HEK293 (cell line): Measurements from ENCODE around the gene NOL9.
A peak's percentile ranks its signal among the peaks of the same experiment; 100 is the strongest.

ENCODE experiments used
- ATF2 ChIP-seq: fragments of 450-650 bp; formaldehyde crosslinking; IDR thresholded peaks from 2 replicates; pipeline ENCODE4 v1.5.1; 2016; ENCODE audit warnings: missing biosample characterization, missing genetic modification characterization, low read depth
- BCL11B ChIP-seq: fragments of 450-650 bp; formaldehyde crosslinking; IDR thresholded peaks from 2 replicates; pipeline ENCODE4 v1.5.1; 2016; ENCODE audit warnings: low read depth, missing biosample characterization, missing genetic modification characterization
- FEZF1 ChIP-seq: fragments of 450-650 bp; formaldehyde crosslinking; IDR thresholded peaks from 2 replicates; pipeline ENCODE4 v1.5.1; 2016; ENCODE audit warnings: missing biosample characterization, missing genetic modification characterization
- GLIS2 ChIP-seq: fragments of 450-650 bp; formaldehyde crosslinking; IDR thresholded peaks from 2 replicates; pipeline ENCODE4 v1.5.1; 2016; ENCODE audit warnings: missing biosample characterization, missing genetic modification characterization
- OSR2 ChIP-seq: fragments of 450-650 bp; formaldehyde crosslinking; IDR thresholded peaks from 2 replicates; pipeline ENCODE4 v1.5.1; 2016; ENCODE audit warnings: missing biosample characterization, missing genetic modification characterization
- OVOL3 ChIP-seq: fragments of 450-650 bp; formaldehyde crosslinking; IDR thresholded peaks from 2 replicates; pipeline ENCODE4 v1.5.1; 2016; ENCODE audit warnings: missing biosample characterization, missing genetic modification characterization
- PRDM2 ChIP-seq: fragments of 450-650 bp; formaldehyde crosslinking; IDR thresholded peaks from 2 replicates; pipeline ENCODE4 v1.5.1; 2016; ENCODE audit warnings: missing biosample characterization, missing genetic modification characterization, borderline replicate concordance
- REPIN1 ChIP-seq: fragments of 450-650 bp; formaldehyde crosslinking; IDR thresholded peaks from 2 replicates; pipeline ENCODE4 v1.5.1; 2017; ENCODE audit warnings: missing biosample characterization, missing genetic modification characterization, low read depth
- TCF7L2 ChIP-seq: IDR thresholded peaks from 2 replicates; pipeline ENCODE4 v1.6.1; 2011; ENCODE audit warnings: low read depth, mild to moderate bottlenecking, inconsistent platforms, low read length, moderate library complexity, borderline replicate concordance
- ZBTB17 ChIP-seq: fragments of 450-650 bp; formaldehyde crosslinking; IDR thresholded peaks from 2 replicates; pipeline ENCODE4 v1.5.1; 2016; ENCODE audit warnings: missing biosample characterization, missing genetic modification characterization
- ZBTB7A ChIP-seq: fragments of 450-650 bp; formaldehyde crosslinking; IDR thresholded peaks from 2 replicates; pipeline ENCODE4 v1.5.1; 2016; ENCODE audit warnings: low read depth, missing biosample characterization, missing genetic modification characterization
- ZNF138 ChIP-seq: fragments of 450-650 bp; formaldehyde crosslinking; IDR thresholded peaks from 2 replicates; pipeline ENCODE4 v1.5.1; 2016; ENCODE audit warnings: missing biosample characterization, missing genetic modification characterization, borderline replicate concordance
- ZNF2 ChIP-seq: fragments of 450-650 bp; formaldehyde crosslinking; IDR thresholded peaks from 2 replicates; pipeline ENCODE4 v1.5.1; 2016; ENCODE audit warnings: missing biosample characterization, missing genetic modification characterization
- ZNF214 ChIP-seq: fragments of 450-650 bp; formaldehyde crosslinking; IDR thresholded peaks from 2 replicates; pipeline ENCODE4 v1.5.1; 2017; ENCODE audit warnings: missing biosample characterization, mild to moderate bottlenecking, missing genetic modification characterization, borderline replicate concordance
- ZNF324 ChIP-seq: fragments of 450-650 bp; formaldehyde crosslinking; IDR thresholded peaks from 2 replicates; pipeline ENCODE4 v1.5.1; 2016; ENCODE audit warnings: missing biosample characterization, missing genetic modification characterization
- ZNF341 ChIP-seq: fragments of 450-650 bp; formaldehyde crosslinking; IDR thresholded peaks from 2 replicates; pipeline ENCODE4; 2016; ENCODE audit warnings: low read depth, missing biosample characterization, missing genetic modification characterization
- ZNF354C ChIP-seq: fragments of 450-650 bp; formaldehyde crosslinking; IDR thresholded peaks from 2 replicates; pipeline ENCODE4 v1.5.1; 2016; ENCODE audit warnings: missing biosample characterization, missing genetic modification characterization, low read depth, borderline replicate concordance
- ZNF404 ChIP-seq: fragments of 450-650 bp; formaldehyde crosslinking; IDR thresholded peaks from 2 replicates; pipeline ENCODE4 v1.5.1; 2017; ENCODE audit warnings: missing biosample characterization, missing genetic modification characterization
- ZNF521 ChIP-seq: fragments of 450-650 bp; formaldehyde crosslinking; IDR thresholded peaks from 2 replicates; pipeline ENCODE4 v1.5.1; 2017; ENCODE audit warnings: missing biosample characterization, mild to moderate bottlenecking, missing genetic modification characterization
- ZNF571 ChIP-seq: fragments of 450-650 bp; formaldehyde crosslinking; IDR thresholded peaks from 2 replicates; pipeline ENCODE4 v1.5.0; 2017; ENCODE audit warnings: missing biosample characterization, missing genetic modification characterization
- ZNF596 ChIP-seq: fragments of 450-650 bp; IDR thresholded peaks from 2 replicates; pipeline ENCODE4 v1.5.0; 2018; ENCODE audit warnings: missing biosample characterization, mild to moderate bottlenecking, missing genetic modification characterization, moderate library complexity
- ZNF660 ChIP-seq: fragments of 450-650 bp; IDR thresholded peaks from 2 replicates; pipeline ENCODE4 v1.5.1; 2018; ENCODE audit warnings: missing biosample characterization, mild to moderate bottlenecking, missing genetic modification characterization
- ZNF701 ChIP-seq: fragments of 450-650 bp; formaldehyde crosslinking; IDR thresholded peaks from 2 replicates; pipeline ENCODE4 v1.5.1; 2016; ENCODE audit warnings: missing biosample characterization, missing genetic modification characterization
- ZNF776 ChIP-seq: fragments of 450-650 bp; formaldehyde crosslinking; IDR thresholded peaks from 2 replicates; pipeline ENCODE4 v1.5.0; 2017; ENCODE audit warnings: missing biosample characterization, missing genetic modification characterization, borderline replicate concordance
- ZNF777 ChIP-seq: fragments of 450-650 bp; formaldehyde crosslinking; IDR thresholded peaks from 2 replicates; pipeline ENCODE4 v1.5.1; 2017; ENCODE audit warnings: missing biosample characterization, missing genetic modification characterization, borderline replicate concordance
- TF ChIP-seq, protein P1 (sequence below): fragments of 450-650 bp; formaldehyde crosslinking; IDR thresholded peaks from 2 replicates; pipeline ENCODE4 v1.5.1; 2016; ENCODE audit warnings: missing biosample characterization, missing genetic modification characterization
- TF ChIP-seq, protein P2 (sequence below): fragments of 450-650 bp; formaldehyde crosslinking; IDR thresholded peaks from 2 replicates; pipeline ENCODE4 v1.5.1; 2016; ENCODE audit warnings: missing biosample characterization, missing genetic modification characterization, borderline replicate concordance

Gene NOL9

GRCh38 chr1:6603238-6603914, 49.1 kb upstream of the NOL9 start (continued):
- TF ChIP-seq PRDM2 (tag by site-specific recombination), result no peak
- TF ChIP-seq OVOL3 (tag by site-specific recombination), result no peak
- peak; percentile 79 for TF ChIP-seq GLIS2
- no peak for TF ChIP-seq ZNF2
- TF ChIP-seq ZNF341, result peak; percentile 71
- TF ChIP-seq ZBTB17 (tag by site-specific recombination), result no peak
- no peak for TF ChIP-seq BCL11B (tag by site-specific recombination)
- TF ChIP-seq, protein P1, sequence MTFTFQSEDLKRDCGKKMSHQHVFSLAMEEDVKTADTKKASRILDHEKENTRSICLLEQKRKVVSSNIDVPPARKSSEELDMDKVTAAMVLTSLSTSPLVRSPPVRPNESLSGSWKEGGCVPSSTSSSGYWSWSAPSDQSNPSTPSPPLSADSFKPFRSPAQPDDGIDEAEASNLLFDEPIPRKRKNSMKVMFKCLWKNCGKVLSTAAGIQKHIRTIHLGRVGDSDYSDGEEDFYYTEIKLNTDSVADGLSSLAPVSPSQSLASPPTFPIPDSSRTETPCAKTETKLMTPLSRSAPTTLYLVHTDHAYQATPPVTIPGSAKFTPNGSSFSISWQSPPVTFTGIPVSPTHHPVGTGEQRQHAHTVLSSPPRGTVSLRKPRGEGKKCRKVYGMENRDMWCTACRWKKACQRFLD, result no peak
- TF ChIP-seq ZNF521 (tag by site-specific recombination), result no peak
- TF ChIP-seq ATF2 (tag by site-specific recombination), result no peak
- TF ChIP-seq ZNF660 (tag by site-specific recombination), result peak; percentile 63; the same call in 1 of the 2 replicates
- TF ChIP-seq TCF7L2, result no peak
- TF ChIP-seq ZNF701 (tag by site-specific recombination), result no peak
- TF ChIP-seq OSR2 (tag by site-specific recombination), result peak; percentile 32; the same call in 1 of the 2 replicates
- no peak for TF ChIP-seq ZNF354C (tag by site-specific recombination)
- no peak for TF ChIP-seq ZNF214 (tag by site-specific recombination)
- no peak for TF ChIP-seq ZNF776 (tag by site-specific recombination)
- no peak for TF ChIP-seq FEZF1 (tag by site-specific recombination)
- TF ChIP-seq ZNF596, result no peak
- TF ChIP-seq ZNF777 (tag by site-specific recombination), result no peak
- TF ChIP-seq, protein P2, sequence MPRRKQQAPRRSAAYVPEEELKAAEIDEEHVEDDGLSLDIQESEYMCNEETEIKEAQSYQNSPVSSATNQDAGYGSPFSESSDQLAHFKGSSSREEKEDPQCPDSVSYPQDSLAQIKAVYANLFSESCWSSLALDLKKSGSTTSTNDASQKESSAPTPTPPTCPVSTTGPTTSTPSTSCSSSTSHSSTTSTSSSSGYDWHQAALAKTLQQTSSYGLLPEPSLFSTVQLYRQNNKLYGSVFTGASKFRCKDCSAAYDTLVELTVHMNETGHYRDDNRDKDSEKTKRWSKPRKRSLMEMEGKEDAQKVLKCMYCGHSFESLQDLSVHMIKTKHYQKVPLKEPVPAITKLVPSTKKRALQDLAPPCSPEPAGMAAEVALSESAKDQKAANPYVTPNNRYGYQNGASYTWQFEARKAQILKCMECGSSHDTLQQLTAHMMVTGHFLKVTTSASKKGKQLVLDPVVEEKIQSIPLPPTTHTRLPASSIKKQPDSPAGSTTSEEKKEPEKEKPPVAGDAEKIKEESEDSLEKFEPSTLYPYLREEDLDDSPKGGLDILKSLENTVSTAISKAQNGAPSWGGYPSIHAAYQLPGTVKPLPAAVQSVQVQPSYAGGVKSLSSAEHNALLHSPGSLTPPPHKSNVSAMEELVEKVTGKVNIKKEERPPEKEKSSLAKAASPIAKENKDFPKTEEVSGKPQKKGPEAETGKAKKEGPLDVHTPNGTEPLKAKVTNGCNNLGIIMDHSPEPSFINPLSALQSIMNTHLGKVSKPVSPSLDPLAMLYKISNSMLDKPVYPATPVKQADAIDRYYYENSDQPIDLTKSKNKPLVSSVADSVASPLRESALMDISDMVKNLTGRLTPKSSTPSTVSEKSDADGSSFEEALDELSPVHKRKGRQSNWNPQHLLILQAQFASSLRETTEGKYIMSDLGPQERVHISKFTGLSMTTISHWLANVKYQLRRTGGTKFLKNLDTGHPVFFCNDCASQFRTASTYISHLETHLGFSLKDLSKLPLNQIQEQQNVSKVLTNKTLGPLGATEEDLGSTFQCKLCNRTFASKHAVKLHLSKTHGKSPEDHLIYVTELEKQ, result no peak
- no peak for TF ChIP-seq ZNF571
- TF ChIP-seq ZNF404 (tag by site-specific recombination), result no peak
- TF ChIP-seq ZNF324 (tag by site-specific recombination), result no peak
- TF ChIP-seq ZNF138 (tag by site-specific recombination), result no peak
- TF ChIP-seq ZBTB7A (tag by site-specific recombination), result no peak
- no peak for TF ChIP-seq REPIN1 (tag by site-specific recombination)
